HepG2 (cell line): ENCODE results near the gene AIP. TPM values are rescaled to one million over a fixed set of nuclear protein-coding genes. Genes with fewer than 3 reads are reported as not detected.

Experiments used
- AGO1 ChIP-seq: fragments of 200-400 bp; formaldehyde crosslinking; IDR thresholded peaks from 2 replicates; pipeline ENCODE4 v1.6.1; 2017; ENCODE audit warnings: mild to moderate bottlenecking, low read depth, low read length, moderate library complexity; ENCODE audit not compliant: poor library complexity, severe bottlenecking
- BRCA1 ChIP-seq: sonication (generic); formaldehyde crosslinking; IDR thresholded peaks from 2 replicates; pipeline ENCODE4 v1.4.0; 2020; ENCODE audit warnings: missing genetic modification reagents
- CC2D1A ChIP-seq: sonication (generic); formaldehyde crosslinking; IDR thresholded peaks from 2 replicates; pipeline ENCODE4 v1.8.1; 2023; ENCODE audit warnings: mild to moderate bottlenecking, missing genetic modification reagents
- CREM ChIP-seq, 2 experiments: sonication (generic) in 1 of 2; formaldehyde crosslinking in 1 of 2; IDR thresholded peaks; 2 replicates each; pipeline versions ENCODE4 v1.4.0 to v1.6.1; 2016 to 2020; ENCODE audit warnings: antibody characterized with exemption in 1 of 2, mild to moderate bottlenecking in 1 of 2, missing genetic modification reagents in 1 of 2
- DZIP1 ChIP-seq: sonication (generic); formaldehyde crosslinking; IDR thresholded peaks from 2 replicates; pipeline ENCODE4 v1.5.0; 2020; ENCODE audit warnings: mild to moderate bottlenecking, missing genetic modification reagents
- ELF1 ChIP-seq: sonication (generic); formaldehyde crosslinking; IDR thresholded peaks from 2 replicates; pipeline ENCODE4 v1.4.0; 2020; ENCODE audit warnings: missing genetic modification reagents
- HOXA9 ChIP-seq: sonication (generic); formaldehyde crosslinking; IDR thresholded peaks from 2 replicates; pipeline ENCODE4 v1.8.1; 2022; ENCODE audit warnings: missing genetic modification reagents, mild to moderate bottlenecking, moderate library complexity, borderline replicate concordance
- MEIS2 ChIP-seq: sonication (generic); formaldehyde crosslinking; IDR thresholded peaks from 2 replicates; pipeline ENCODE4 v1.9.0; 2021; ENCODE audit warnings: mild to moderate bottlenecking, missing genetic modification reagents
- MIER2 ChIP-seq: IDR thresholded peaks from 2 replicates; pipeline ENCODE4 v1.6.1; 2016; ENCODE audit warnings: missing biosample characterization, missing genetic modification reagents
- NFE2L1 ChIP-seq: sonication (generic); formaldehyde crosslinking; IDR thresholded peaks from 2 replicates; pipeline ENCODE4 v1.4.0; 2020; ENCODE audit warnings: missing genetic modification reagents, mild to moderate bottlenecking, borderline replicate concordance
- RELA ChIP-seq: sonication (generic); formaldehyde crosslinking; IDR thresholded peaks from 2 replicates; pipeline ENCODE4 v1.4.0; 2020; ENCODE audit warnings: missing genetic modification reagents
- RFX3 ChIP-seq: IDR thresholded peaks from 2 replicates; pipeline ENCODE4 v1.6.1; 2016; ENCODE audit warnings: missing biosample characterization, missing genetic modification reagents
- RXRA ChIP-seq: sonication (generic); formaldehyde crosslinking; IDR thresholded peaks from 2 replicates; pipeline ENCODE4 v1.5.1; 2020; ENCODE audit warnings: missing genetic modification reagents
- SOX5 ChIP-seq: IDR thresholded peaks from 2 replicates; pipeline ENCODE4 v1.6.1; 2016; ENCODE audit warnings: borderline replicate concordance
- TFE3 ChIP-seq: IDR thresholded peaks from 2 replicates; pipeline ENCODE4 v1.6.1; 2016
- ZBTB20 ChIP-seq: sonication (generic); formaldehyde crosslinking; IDR thresholded peaks from 2 replicates; pipeline ENCODE4 v1.8.1; 2023; ENCODE audit warnings: missing genetic modification reagents, low read depth, mild to moderate bottlenecking, borderline replicate concordance
- ZC3H4 ChIP-seq: sonication (generic); formaldehyde crosslinking; IDR thresholded peaks from 2 replicates; pipeline ENCODE4 v1.4.0; 2020; ENCODE audit warnings: missing genetic modification reagents, borderline replicate concordance
- ZNF350 ChIP-seq: sonication (generic); formaldehyde crosslinking; IDR thresholded peaks from 2 replicates; pipeline ENCODE4 v1.4.0; 2020; ENCODE audit warnings: mild to moderate bottlenecking, low read depth, missing genetic modification reagents, borderline replicate concordance
- ZNF574 ChIP-seq: sonication (generic); formaldehyde crosslinking; IDR thresholded peaks from 2 replicates; pipeline ENCODE4 v1.4.0; 2020; ENCODE audit warnings: missing genetic modification reagents
- ZZZ3 ChIP-seq: sonication (generic); formaldehyde crosslinking; IDR thresholded peaks from 2 replicates; pipeline ENCODE4 v1.4.0; 2020; ENCODE audit warnings: missing genetic modification reagents, mild to moderate bottlenecking, borderline replicate concordance
- polyA plus RNA-seq, 8 experiments: library from polyadenylated mRNA; depleted of rRNA in 3 of 8; stranded (reverse) in 7 of 8; unstranded in 1 of 8; fragments of >200 nt; fragmentation: Illumina TruSeq in 4 of 8; extraction: Trizol in 4 of 8; gene quantifications; 2 replicates each; pipeline versions ENCODE4 v1.2.1 to v1.2.3, GENCODE V29; 2011 to 2016; ENCODE audit warnings: low read depth in 4 of 8, missing spikeins in 1 of 8, mixed read lengths in 1 of 8; ENCODE audit not compliant: insufficient read depth in 1 of 8
- total RNA-seq, 5 experiments: library from RNA; depleted of rRNA; stranded (reverse); fragments of >200 nt; fragmentation: Illumina TruSeq; extraction: Trizol; gene quantifications; 2 replicates each; pipeline ENCODE4 v1.2.3, GENCODE V29; 2016; ENCODE audit warnings: low read depth in 1 of 5
- TF ChIP-seq, protein P1 (sequence below): IDR thresholded peaks from 2 replicates; pipeline ENCODE4 v1.6.1; 2012; ENCODE audit warnings: inconsistent platforms

AIP gene
- total and polyA plus RNA-seq, 2 of the 13 experiments (the other 11 are each of a cell fraction or from before 2014, with no cell fraction given), result 51.8 to 110 TPM

DNA sequence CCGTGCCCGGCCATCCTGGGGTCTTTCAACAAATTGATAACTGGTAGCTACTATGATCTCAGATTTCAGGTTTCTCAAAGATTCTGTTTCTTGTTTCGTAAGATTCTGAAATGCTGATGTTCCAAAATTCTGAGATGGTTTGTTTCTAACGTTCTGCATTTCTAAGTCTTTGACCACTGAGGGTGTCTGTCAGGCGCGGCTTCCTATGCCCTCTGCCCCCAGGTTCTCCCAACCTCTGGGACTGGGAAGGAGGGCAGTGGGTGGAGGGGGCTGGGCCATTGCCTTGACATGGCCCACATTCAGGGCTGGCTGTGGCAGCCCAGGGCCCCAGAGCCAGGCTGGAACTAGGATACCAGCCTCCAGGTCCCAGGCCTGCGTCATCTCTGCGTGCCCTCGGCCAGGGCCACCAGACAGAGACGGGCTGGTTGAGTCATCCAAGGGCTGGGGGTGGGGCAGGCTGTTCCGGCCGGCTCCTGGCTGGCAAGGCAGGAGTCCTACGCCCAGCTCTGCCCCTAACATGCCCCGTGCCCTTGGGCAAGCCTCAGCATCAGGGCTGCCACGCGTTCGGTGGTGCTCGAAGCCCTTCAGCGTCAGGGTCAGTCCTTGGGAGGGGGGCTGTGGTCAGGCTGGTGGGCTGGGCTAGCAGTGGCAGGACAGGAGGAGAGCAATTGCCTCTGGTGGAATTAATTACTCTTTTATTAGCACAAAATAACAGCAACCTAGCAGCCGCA, 19.0 kb upstream of the AIP start (continued):
- TF ChIP-seq ZNF350 (CRISPR knock-in tag) (0 out of 2 replicates have a peak, but pooled peaks have one; percentile 35), RFX3 (CRISPR knock-in tag) (no peak), MEIS2 (CRISPR knock-in tag) (no peak), ZZZ3 (CRISPR knock-in tag) (no peak), ZBTB20 (CRISPR knock-in tag) (0 out of 2 replicates have a peak, but pooled peaks have one; percentile 4), RXRA (CRISPR knock-in tag) (peak; percentile 60), NFE2L1 (CRISPR knock-in tag) (peak; percentile 65; the same call in 1 of the 2 replicates), CC2D1A (CRISPR knock-in tag) (0 out of 2 replicates have a peak, but pooled peaks have one; percentile 40), CREM (IDR thresholded peaks at IDR 0.05) (peak; percentile 86), CREM (CRISPR knock-in tag; IDR thresholded peaks at IDR 0.05) (no peak), TFE3 (CRISPR knock-in tag) (no peak), RELA (CRISPR knock-in tag) (0 out of 2 replicates have a peak, but pooled peaks have one; percentile 47), AGO1 (peak; percentile 56), HOXA9 (CRISPR knock-in tag) (no peak), DZIP1 (CRISPR knock-in tag) (peak; percentile 84; the same call in 1 of the 2 replicates), ZNF574 (CRISPR knock-in tag) (peak; percentile 39), ZC3H4 (CRISPR knock-in tag) (peak; percentile 95; the same call in 1 of the 2 replicates), ELF1 (peak; percentile 49; the same call in 1 of the 2 replicates), MIER2 (CRISPR knock-in tag) (0 out of 2 replicates have a peak, but pooled peaks have one; percentile 36), BRCA1 (CRISPR knock-in tag) (no peak), SOX5 (CRISPR knock-in tag) (peak; percentile 42; the same call in 1 of the 2 replicates)
- TF ChIP-seq, protein P1, sequence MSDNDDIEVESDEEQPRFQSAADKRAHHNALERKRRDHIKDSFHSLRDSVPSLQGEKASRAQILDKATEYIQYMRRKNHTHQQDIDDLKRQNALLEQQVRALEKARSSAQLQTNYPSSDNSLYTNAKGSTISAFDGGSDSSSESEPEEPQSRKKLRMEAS, result peak; percentile 73
